Left ventricle myocardium inferior (tissue), 1 donor: ENCODE measurements around the gene COPA. TPM values are rescaled to one million over a fixed set of nuclear protein-coding genes. Genes with fewer than 3 reads are reported as not detected.

Experiments used
- DNase-seq: peaks from one replicate; pipeline ENCODE4 v3.0.0-alpha.2; 2020
- H3K27ac ChIP-seq: fragments of 200-600 bp; replicated peaks from 2 replicates; pipeline ENCODE4 v1.8.0; 2021
- H3K27me3 ChIP-seq: fragments of 200-600 bp; 2 replicates; pipeline ENCODE4 v1.8.0; 2021; ENCODE audit warnings: low read depth
- H3K36me3 ChIP-seq: fragments of 200-600 bp; 2 replicates; pipeline ENCODE4 v1.8.0; 2021
- H3K4me1 ChIP-seq: fragments of 200-600 bp; 2 replicates; pipeline ENCODE4 v1.8.0; 2021
- H3K4me3 ChIP-seq: fragments of 200-600 bp; 2 replicates; pipeline ENCODE4 v1.8.0; 2021; ENCODE audit warnings: mild to moderate bottlenecking, moderate library complexity
- H3K9me3 ChIP-seq: fragments of 200-600 bp; replicated peaks from 2 replicates; pipeline ENCODE4 v1.8.0; 2021
- intact Hi-C: fragments of 100-400 bp; cut with micrococcal nuclease; formaldehyde crosslinking; loops from one replicate; pipeline ENCODE4 v1.11.0; 2022
- total RNA-seq: library from RNA; stranded (reverse); fragmentation: NEBNext Ultra II Directional; extraction: Animal tissue kit (Norgen Biotek cat#: 25700); gene quantifications from one replicate; pipeline ENCODE4 v1.2.1, GENCODE V29; 2021
- TF ChIP-seq, protein P1 (sequence below): fragments of 200-600 bp; IDR thresholded peaks from 2 replicates; pipeline ENCODE4 v1.8.0; 2021; ENCODE audit warnings: antibody characterized with exemption, mild to moderate bottlenecking, borderline replicate concordance
- donor health status: DM: no; HTN: yes; CAD: no; lungs with severe emphysema.

The COPA gene
- total RNA-seq, 1 donor from 2014 or later = 90.4 TPM

DNA sequence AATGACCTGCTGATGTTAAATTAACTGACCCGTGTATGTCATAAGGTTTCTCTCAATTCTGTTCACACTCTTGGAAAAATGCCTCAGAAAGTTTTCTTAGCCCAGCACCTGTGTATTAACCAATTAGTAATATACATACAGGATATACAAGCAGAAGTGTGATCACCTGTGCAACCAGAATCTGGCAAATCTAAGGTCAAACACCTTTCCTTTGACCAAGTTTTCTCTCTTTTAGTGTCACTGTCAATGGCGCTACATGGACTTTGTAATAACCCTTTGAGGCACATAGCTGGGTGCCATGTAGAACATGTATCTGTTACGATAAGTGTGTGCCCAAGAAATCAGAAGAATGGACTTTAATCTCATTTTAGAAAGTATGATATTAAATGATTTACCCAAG, 1.2 kb upstream of the COPA start:
- H3K36me3 ChIP-seq = peaks cover 46% of the 10 kb centered on the region
- H3K27me3 ChIP-seq = no peaks in the 10 kb centered on the region
- TF ChIP-seq, protein P1, sequence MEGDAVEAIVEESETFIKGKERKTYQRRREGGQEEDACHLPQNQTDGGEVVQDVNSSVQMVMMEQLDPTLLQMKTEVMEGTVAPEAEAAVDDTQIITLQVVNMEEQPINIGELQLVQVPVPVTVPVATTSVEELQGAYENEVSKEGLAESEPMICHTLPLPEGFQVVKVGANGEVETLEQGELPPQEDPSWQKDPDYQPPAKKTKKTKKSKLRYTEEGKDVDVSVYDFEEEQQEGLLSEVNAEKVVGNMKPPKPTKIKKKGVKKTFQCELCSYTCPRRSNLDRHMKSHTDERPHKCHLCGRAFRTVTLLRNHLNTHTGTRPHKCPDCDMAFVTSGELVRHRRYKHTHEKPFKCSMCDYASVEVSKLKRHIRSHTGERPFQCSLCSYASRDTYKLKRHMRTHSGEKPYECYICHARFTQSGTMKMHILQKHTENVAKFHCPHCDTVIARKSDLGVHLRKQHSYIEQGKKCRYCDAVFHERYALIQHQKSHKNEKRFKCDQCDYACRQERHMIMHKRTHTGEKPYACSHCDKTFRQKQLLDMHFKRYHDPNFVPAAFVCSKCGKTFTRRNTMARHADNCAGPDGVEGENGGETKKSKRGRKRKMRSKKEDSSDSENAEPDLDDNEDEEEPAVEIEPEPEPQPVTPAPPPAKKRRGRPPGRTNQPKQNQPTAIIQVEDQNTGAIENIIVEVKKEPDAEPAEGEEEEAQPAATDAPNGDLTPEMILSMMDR = no peak
- H3K4me1 ChIP-seq = peaks cover 66% of the 10 kb centered on the region
- H3K27ac ChIP-seq = no peak overlapping the region
- no peaks in the 10 kb centered on the region for H3K9me3 ChIP-seq
- DNase-seq = no peak
- intact Hi-C loops = no loop called here
- H3K4me3 ChIP-seq = peak overlapping the region; percentile 96

DNA sequence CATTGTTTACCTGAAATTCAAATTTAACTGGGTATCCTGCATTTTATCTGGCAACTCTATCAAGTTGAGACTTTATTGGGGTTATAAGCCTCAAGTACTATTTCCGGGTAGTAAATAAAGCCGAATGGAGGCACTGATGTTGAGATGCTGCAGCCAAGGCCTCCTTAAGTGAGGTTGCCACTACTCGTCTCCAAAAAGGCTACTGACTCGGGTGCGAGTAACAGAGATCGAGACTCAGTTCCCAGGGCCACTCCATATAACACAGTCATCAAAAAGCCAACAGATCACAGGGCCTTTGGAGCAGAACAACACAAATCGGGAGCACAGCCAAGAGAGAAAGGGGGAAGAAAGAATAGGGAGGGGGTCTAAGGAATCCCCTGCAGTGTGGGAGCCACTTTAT, 524 bp downstream of the COPA start:
- no peak for DNase-seq
- Histone ChIP-seq H3K27me3 (no peaks in the 10 kb centered on the region), H3K36me3 (peaks cover 46% of the 10 kb centered on the region), H3K27ac (peak overlapping the region; percentile 91), H3K4me3 (peak overlapping the region; percentile 96), H3K9me3 (no peaks in the 10 kb centered on the region), H3K4me1 (peaks cover 73% of the 10 kb centered on the region)
- intact Hi-C loops = no loop called here
- TF ChIP-seq, protein P1 = no peak

DNA sequence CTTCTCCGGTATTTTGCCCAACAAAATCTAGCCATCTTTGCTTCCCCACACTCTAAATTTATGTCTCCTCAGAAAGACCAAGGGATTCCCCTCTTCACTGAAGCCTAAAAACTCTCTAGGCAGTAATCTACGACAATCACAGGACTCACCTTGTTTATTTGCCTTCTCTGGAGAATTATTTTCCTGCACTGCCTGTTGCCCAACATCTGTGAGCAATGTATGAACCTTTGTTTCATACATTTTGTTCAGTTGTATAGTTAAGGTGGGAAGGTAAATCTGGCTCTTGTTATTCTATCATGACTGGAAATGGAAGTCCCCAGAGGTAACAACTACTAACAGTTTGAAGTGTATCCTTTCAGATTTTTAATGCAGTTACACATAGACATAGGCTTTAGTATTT, 2.2 kb downstream of the COPA start:
- intact Hi-C loops = no loop called here
- Histone ChIP-seq H3K4me1 (peaks cover 63% of the 10 kb centered on the region), H3K36me3 (peaks cover 46% of the 10 kb centered on the region), H3K9me3 (no peaks in the 10 kb centered on the region), H3K27me3 (no peaks in the 10 kb centered on the region), H3K4me3 (peak overlapping the region; percentile 96), H3K27ac (no peak overlapping the region)
- no peak for DNase-seq
- TF ChIP-seq, protein P1 = no peak

DNA sequence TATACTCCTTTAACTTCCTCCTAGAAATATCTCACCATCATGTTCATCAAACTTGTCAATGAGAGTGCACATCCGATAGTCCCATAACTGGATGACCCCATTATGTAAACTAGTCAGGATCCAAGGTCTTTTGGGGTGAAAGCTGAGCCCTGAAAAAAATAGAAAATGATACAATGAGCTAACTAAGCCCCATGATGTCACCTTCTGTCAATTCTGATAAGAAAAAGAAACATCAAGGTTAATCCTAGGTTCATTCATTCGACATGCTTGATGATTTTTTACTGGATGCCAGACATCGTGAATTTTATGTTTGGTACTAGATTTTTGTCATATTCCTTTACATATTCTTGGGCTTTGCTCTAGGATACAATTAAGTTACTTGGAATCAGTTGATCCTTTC, 2.9 kb downstream of the COPA start:
- Histone ChIP-seq H3K9me3 (no peaks in the 10 kb centered on the region), H3K4me1 (peaks cover 63% of the 10 kb centered on the region), H3K27me3 (no peaks in the 10 kb centered on the region), H3K36me3 (peaks cover 52% of the 10 kb centered on the region), H3K4me3 (no peak overlapping the region), H3K27ac (no peak overlapping the region)
- intact Hi-C loops = no loop called here
- TF ChIP-seq, protein P1 = no peak
- no peak for DNase-seq

DNA sequence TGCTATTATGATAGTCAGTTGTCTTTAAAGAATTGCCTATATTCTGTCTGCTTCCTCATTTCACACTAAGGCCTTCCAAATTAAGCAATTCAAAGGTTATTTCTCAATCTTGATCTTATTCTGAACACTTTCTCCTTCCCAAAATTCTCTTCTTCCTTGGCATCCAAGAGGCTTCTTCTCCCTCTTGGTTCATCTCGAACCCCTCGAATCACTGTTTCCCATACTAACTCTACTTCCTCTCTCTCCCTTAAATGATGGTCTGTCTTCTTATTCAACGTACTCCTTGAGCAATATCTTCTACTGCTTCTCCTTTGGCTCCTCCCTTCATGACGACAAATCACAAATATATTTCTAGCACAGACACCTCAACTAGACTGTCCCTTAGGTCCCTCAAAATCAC, 4.5 kb downstream of the COPA start:
- H3K27ac ChIP-seq = no peak overlapping the region
- no peak for DNase-seq
- peaks cover 66% of the 10 kb centered on the region for H3K36me3 ChIP-seq
- no peaks in the 10 kb centered on the region for H3K27me3 ChIP-seq
- no peaks in the 10 kb centered on the region for H3K9me3 ChIP-seq
- H3K4me1 ChIP-seq = peaks cover 50% of the 10 kb centered on the region
- H3K4me3 ChIP-seq = no peak overlapping the region
- intact Hi-C loops = no loop called here
- TF ChIP-seq, protein P1 = no peak

DNA sequence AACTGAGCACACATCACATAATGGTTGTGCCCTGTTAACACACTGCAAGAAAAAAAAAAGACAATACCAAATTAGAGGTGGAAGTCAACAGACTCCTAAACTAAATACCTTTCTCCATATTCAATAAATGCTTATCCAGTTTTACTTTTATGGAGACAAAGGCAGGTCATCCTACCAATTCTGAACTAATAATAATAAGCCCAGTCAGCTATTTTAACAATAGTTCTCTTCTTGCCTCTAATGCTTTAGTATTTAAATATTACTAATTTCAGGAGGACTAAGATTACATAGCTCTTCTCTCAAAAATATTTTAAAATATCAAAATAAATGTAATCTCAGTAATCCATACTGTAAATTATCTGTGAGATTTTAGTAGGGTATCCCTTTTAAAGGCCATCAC, 10.5 kb downstream of the COPA start:
- H3K27me3 ChIP-seq = no peaks in the 10 kb centered on the region
- no peak overlapping the region for H3K27ac ChIP-seq
- peaks cover 100% of the 10 kb centered on the region for H3K36me3 ChIP-seq
- intact Hi-C loops = no loop called here
- no peak overlapping the region for H3K4me3 ChIP-seq
- H3K9me3 ChIP-seq = no peaks in the 10 kb centered on the region
- no peak for DNase-seq
- H3K4me1 ChIP-seq = no peaks in the 10 kb centered on the region
- TF ChIP-seq, protein P1 = no peak
